ENCODE results near the gene POLR2C. TPM values are rescaled to one million over a fixed set of nuclear protein-coding genes. Genes with fewer than 3 reads are reported as not detected.
A peak's percentile ranks its signal among the peaks of the same experiment; 100 is the strongest.

POLR2C gene
- total RNA-seq, 2 donors from 2014 or later, result 72.0 to 88.3 TPM

DNA sequence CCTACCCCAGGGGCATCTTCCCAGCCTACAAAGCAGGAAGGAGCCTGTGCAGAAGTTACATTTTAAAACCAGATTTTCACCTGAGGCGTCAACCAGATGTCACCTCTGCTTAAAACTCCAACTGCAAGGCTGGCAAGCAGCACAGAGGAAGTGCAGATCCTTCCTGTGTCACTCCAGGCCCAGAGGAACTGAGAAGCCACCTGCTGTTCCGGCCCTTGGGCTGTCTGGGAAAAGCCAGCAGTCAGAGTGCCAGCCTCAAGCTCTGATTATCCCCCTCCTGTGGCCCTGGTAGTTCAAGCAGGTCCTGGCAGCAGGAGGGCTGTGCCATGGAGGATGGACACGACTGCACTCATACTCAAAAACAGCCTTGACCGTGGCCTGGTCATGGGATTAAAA lies 10.2 kb downstream of the POLR2C start:
- TF ChIP-seq, protein P1, sequence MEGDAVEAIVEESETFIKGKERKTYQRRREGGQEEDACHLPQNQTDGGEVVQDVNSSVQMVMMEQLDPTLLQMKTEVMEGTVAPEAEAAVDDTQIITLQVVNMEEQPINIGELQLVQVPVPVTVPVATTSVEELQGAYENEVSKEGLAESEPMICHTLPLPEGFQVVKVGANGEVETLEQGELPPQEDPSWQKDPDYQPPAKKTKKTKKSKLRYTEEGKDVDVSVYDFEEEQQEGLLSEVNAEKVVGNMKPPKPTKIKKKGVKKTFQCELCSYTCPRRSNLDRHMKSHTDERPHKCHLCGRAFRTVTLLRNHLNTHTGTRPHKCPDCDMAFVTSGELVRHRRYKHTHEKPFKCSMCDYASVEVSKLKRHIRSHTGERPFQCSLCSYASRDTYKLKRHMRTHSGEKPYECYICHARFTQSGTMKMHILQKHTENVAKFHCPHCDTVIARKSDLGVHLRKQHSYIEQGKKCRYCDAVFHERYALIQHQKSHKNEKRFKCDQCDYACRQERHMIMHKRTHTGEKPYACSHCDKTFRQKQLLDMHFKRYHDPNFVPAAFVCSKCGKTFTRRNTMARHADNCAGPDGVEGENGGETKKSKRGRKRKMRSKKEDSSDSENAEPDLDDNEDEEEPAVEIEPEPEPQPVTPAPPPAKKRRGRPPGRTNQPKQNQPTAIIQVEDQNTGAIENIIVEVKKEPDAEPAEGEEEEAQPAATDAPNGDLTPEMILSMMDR (conservative IDR thresholded peaks at IDR 0.05), result peak; percentile 29
- 66 to 71% methylated on average over 1 to 3 of the region's 4 CpGs for WGBS, 2 experiments (ENCODE audit: insufficient coverage in 1 of 2, insufficient read length in 1 of 2)
- peaks cover 53% of the 10 kb centered on the region for H3K36me3 ChIP-seq (ENCODE audit: control insufficient read depth, insufficient read depth, low read length)
- H3K27me3 Mint-ChIP-seq (ENCODE audit: insufficient read depth), result no peaks in the 10 kb centered on the region
- H3K9ac ChIP-seq (ENCODE audit: extremely low read depth, low read length, poor library complexity, severe bottlenecking), result no peak overlapping the region
- H3K4me1 ChIP-seq (ENCODE audit: control insufficient read depth, insufficient read depth, low read length), result peaks cover 15% of the 10 kb centered on the region
- H3K27ac ChIP-seq (ENCODE audit: low read depth, low read length), result peak overlapping the region; percentile 8
- no peaks in the 10 kb centered on the region for H3K27me3 ChIP-seq (ENCODE audit: control insufficient read depth, insufficient read depth, low read length, poor library complexity, severe bottlenecking)
- no peaks in the 10 kb centered on the region for H3K9me3 ChIP-seq (ENCODE audit: control insufficient read depth, low read length)
- no peak overlapping the region for H3K4me3 Mint-ChIP-seq
- no peak overlapping the region for H3K4me3 ChIP-seq (ENCODE audit: low read length)
- no peaks in the 10 kb centered on the region for H3K9me3 Mint-ChIP-seq
- peak overlapping the region; percentile 89 for H3K27ac Mint-ChIP-seq
- H3K36me3 Mint-ChIP-seq (ENCODE audit: low read depth), result peaks cover 41% of the 10 kb centered on the region
- DNase-seq, result peak; percentile 82
- peaks cover 27% of the 10 kb centered on the region for H3K4me1 Mint-ChIP-seq

DNA sequence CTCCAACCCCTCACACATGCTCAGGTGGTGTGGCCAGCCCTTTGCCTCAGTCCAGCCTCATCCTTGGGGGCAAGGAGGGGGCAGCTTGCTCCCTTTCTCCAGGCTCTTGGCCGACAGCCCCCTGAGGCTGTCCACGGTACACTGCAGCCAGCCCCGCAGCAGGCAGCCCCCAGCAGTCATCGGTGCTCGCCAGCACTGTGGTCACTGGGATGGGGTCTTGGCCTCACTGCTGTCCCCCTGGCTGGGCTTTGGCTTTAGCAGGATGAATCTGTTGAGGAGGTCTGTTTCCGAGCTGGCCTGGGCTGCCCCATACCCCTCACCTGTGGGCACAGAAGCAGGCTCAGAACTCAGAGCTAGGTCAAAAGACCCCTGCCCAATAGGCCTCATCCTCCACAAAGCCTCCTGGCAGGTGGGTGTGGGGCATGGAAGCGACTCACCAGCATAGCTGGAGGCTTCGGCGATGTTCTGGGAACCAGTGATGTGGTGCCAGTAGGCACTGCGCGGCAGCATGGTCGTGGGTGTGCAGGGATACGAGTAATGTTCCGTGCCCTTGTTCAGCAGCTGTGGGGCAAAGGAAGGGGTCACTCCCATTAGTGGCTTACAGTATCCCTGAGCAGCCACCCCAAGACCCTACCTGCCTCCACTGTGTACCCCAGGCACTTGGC lies 10.8 kb downstream of the POLR2C start:
- no peaks in the 10 kb centered on the region for H3K27me3 ChIP-seq (ENCODE audit: control insufficient read depth, insufficient read depth, low read length, poor library complexity, severe bottlenecking)
- no peak overlapping the region for H3K27ac ChIP-seq (ENCODE audit: low read depth, low read length)
- no peaks in the 10 kb centered on the region for H3K27me3 Mint-ChIP-seq (ENCODE audit: insufficient read depth)
- peaks cover 27% of the 10 kb centered on the region for H3K4me1 Mint-ChIP-seq
- H3K4me3 Mint-ChIP-seq, result no peak overlapping the region
- DNase-seq, result no peak
- 95 to 96% methylated on average over 12 to 14 of the region's 14 CpGs for WGBS, 2 experiments (ENCODE audit: insufficient coverage in 1 of 2, insufficient read length in 1 of 2)
- H3K36me3 ChIP-seq (ENCODE audit: control insufficient read depth, insufficient read depth, low read length), result peaks cover 46% of the 10 kb centered on the region
- no peak overlapping the region for H3K4me3 ChIP-seq (ENCODE audit: low read length)
- H3K9me3 ChIP-seq (ENCODE audit: control insufficient read depth, low read length), result no peaks in the 10 kb centered on the region
- no peaks in the 10 kb centered on the region for H3K9me3 Mint-ChIP-seq
- peaks cover 19% of the 10 kb centered on the region for H3K4me1 ChIP-seq (ENCODE audit: control insufficient read depth, insufficient read depth, low read length)
- no peak overlapping the region for H3K9ac ChIP-seq (ENCODE audit: extremely low read depth, low read length, poor library complexity, severe bottlenecking)
- TF ChIP-seq, protein P1 (conservative IDR thresholded peaks at IDR 0.05), result no peak
- H3K36me3 Mint-ChIP-seq (ENCODE audit: low read depth), result peaks cover 37% of the 10 kb centered on the region
- H3K27ac Mint-ChIP-seq, result no peak overlapping the region

GRCh38 chr16:57473906-57474305 lies 11.4 kb downstream of the POLR2C start:
- Mint-ChIP-seq H3K9me3 (no peaks in the 10 kb centered on the region), H3K27ac (no peak overlapping the region), H3K36me3 (ENCODE audit: low read depth) (peaks cover 31% of the 10 kb centered on the region), H3K27me3 (ENCODE audit: insufficient read depth) (peaks cover 4% of the 10 kb centered on the region), H3K4me1 (peaks cover 30% of the 10 kb centered on the region), H3K4me3 (no peak overlapping the region)
- DNase-seq, result no peak
- TF ChIP-seq, protein P1 (conservative IDR thresholded peaks at IDR 0.05), result no peak
- peaks cover 19% of the 10 kb centered on the region for H3K4me1 ChIP-seq (ENCODE audit: control insufficient read depth, insufficient read depth, low read length)
- no peak overlapping the region for H3K27ac ChIP-seq (ENCODE audit: low read depth, low read length)
- no peak overlapping the region for H3K9ac ChIP-seq (ENCODE audit: extremely low read depth, low read length, poor library complexity, severe bottlenecking)
- peaks cover 41% of the 10 kb centered on the region for H3K36me3 ChIP-seq (ENCODE audit: control insufficient read depth, insufficient read depth, low read length)
- H3K4me3 ChIP-seq (ENCODE audit: low read length), result no peak overlapping the region
- no peaks in the 10 kb centered on the region for H3K9me3 ChIP-seq (ENCODE audit: control insufficient read depth, low read length)
- WGBS, 2 experiments (ENCODE audit: insufficient coverage in 1 of 2, insufficient read length in 1 of 2), result 94 to 100% methylated on average over 2 to 8 of the region's 8 CpGs
- H3K27me3 ChIP-seq (ENCODE audit: control insufficient read depth, insufficient read depth, low read length, poor library complexity, severe bottlenecking), result no peaks in the 10 kb centered on the region

All from endodermal cell (in vitro differentiated cells).